NB4 (cell line): ENCODE measurements around the gene PPP2R2D.

Source experiments
- POLR2A ChIP-seq: IDR thresholded peaks from 2 replicates; pipeline ENCODE4 v1.6.1; 2011; ENCODE audit warnings: mild to moderate bottlenecking; ENCODE audit not compliant: insufficient read length; ENCODE audit errors: extremely low read depth
- TF ChIP-seq, protein P1 (sequence below): IDR thresholded peaks from one replicate; pipeline ENCODE4 v1.5.1; 2012; ENCODE audit warnings: low read depth, low read length

DNA sequence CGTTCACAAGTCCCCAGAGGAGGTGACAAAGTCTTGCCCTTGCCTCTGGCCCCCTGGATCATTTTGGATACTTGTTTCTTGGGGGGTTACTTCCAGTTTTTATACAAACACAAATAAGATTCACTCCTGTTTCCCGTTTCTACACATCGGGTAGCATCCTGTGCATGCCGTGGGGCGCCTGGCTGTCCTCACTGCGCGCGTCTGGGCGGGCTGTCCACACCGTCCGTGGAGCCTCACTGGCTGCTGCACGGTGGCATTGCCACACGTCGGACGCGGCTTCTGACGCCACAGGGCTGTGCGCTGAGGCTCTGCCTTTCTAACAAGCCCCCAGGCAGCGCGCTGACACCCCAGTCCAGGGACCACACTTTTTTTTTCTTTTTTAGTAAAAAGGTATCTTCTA is 62.5 kb downstream of the PPP2R2D start:
- TF ChIP-seq, protein P1, sequence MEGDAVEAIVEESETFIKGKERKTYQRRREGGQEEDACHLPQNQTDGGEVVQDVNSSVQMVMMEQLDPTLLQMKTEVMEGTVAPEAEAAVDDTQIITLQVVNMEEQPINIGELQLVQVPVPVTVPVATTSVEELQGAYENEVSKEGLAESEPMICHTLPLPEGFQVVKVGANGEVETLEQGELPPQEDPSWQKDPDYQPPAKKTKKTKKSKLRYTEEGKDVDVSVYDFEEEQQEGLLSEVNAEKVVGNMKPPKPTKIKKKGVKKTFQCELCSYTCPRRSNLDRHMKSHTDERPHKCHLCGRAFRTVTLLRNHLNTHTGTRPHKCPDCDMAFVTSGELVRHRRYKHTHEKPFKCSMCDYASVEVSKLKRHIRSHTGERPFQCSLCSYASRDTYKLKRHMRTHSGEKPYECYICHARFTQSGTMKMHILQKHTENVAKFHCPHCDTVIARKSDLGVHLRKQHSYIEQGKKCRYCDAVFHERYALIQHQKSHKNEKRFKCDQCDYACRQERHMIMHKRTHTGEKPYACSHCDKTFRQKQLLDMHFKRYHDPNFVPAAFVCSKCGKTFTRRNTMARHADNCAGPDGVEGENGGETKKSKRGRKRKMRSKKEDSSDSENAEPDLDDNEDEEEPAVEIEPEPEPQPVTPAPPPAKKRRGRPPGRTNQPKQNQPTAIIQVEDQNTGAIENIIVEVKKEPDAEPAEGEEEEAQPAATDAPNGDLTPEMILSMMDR, result no peak
- no peak for TF ChIP-seq POLR2A
